NT2/D1 (cell line): ENCODE measurements around the gene STOX2.

ENCODE experiments used
- SUZ12 ChIP-seq: IDR thresholded peaks from 2 replicates; pipeline ENCODE4 v1.6.1; 2011; ENCODE audit not compliant: insufficient read length, insufficient read depth; ENCODE audit errors: extremely low read depth
- YY1 ChIP-seq: IDR thresholded peaks from 2 replicates; pipeline ENCODE4 v1.6.1; 2011; ENCODE audit not compliant: insufficient read length, insufficient read depth
- ZNF274 ChIP-seq: IDR thresholded peaks from 2 replicates; pipeline ENCODE4 v1.6.1; 2011; ENCODE audit warnings: mild to moderate bottlenecking, low read depth, low read length

GRCh38 chr4:184030036-184030435, 124.9 kb downstream of the STOX2 start:
- TF ChIP-seq ZNF274 (no peak), YY1 (no peak), SUZ12 (no peak)
